GM03348 (cell line): ENCODE data around the gene FAM180A.
"Not testable (repeated sequence)": the region's sequence is repeated elsewhere in the genome, so short reads cannot be mapped to it uniquely, and the experiment has no call there.

Source experiments
- DNase-seq: peaks from one replicate; pipeline ENCODE4 v3.0.0; 2012; ENCODE audit warnings: low spot score

Gene FAM180A

DNA sequence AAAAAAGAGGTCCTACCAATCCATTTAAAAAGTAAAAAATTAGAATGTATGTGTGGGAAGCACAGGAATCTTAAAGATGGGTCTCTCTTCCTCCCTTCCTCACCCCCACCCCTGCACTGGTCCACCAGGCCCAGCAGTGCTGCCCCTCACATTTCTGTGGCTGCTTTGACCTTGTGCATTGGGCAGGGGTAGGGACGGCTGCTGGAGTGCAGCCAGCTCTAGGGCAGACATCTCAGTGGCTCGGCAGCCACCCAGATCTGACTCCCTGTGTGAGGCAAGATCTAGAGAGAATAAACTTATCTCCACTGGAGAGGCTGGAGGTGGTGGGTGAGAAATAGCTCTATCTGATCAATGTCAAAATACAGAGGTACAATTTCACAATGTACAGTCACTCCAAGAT lies 6.7 kb downstream of the FAM180A start:
- DNase-seq: no peak

GRCh38 chr7:135740889-135741288 lies 7.7 kb downstream of the FAM180A start:
- DNase-seq: no peak

DNA sequence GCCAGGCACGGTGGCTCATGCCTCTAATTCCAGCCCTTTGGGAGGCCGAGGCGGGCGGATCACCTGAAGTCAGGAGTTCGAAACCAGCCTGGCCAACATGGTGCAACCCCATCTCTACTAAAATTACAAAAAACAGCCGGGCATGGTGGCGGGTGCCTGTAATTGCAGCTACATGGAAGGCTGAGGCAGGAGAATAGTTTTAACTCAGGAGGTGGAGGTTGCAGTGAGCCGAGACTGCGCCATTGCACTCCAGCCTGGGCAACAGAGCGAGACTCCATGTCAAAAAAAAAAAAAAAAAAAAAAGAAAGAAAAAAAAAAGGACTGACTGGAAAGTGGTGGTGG lies 11.3 kb downstream of the FAM180A start:
- DNase-seq: not testable (repeated sequence)

DNA sequence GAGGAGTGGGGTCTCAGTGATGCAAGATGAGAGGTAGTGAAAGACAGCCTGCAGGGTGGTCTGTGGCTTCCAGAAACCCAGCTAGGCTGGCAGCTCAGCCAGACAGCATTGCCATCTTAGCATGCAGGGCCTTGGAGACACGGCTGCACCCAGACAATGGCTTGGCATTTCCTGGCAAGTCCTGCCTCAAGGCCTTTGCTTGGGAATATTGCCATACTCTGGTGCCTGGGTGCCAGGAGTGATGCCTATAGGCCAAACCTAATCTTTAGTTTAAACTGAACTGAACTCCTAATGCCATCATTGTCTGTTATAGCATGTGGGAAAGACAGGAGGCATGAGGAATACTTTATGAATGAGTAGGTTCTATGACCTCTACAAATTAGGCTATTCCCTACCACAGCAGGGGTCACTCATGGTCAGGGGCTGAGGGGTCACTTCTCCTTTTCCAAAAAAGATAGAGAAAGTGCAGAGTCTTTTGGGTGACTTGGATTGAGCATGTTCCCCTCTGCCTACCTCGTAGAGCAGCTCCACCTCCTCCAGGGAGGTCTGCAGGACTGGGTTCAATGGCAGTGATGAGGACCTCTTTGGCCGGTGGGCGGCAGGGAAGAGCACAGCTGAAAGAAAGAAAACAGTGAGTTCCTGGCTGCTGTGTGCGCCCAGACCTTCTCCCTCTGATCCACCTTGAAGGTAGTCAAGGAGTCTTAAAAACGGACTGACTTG lies 11.9 kb downstream of the FAM180A start:
- no peak for DNase-seq

- DNase-seq: no peak
Observed at GRCh38 chr7:135734343-135734689, 14.3 kb downstream of the FAM180A start.

DNA sequence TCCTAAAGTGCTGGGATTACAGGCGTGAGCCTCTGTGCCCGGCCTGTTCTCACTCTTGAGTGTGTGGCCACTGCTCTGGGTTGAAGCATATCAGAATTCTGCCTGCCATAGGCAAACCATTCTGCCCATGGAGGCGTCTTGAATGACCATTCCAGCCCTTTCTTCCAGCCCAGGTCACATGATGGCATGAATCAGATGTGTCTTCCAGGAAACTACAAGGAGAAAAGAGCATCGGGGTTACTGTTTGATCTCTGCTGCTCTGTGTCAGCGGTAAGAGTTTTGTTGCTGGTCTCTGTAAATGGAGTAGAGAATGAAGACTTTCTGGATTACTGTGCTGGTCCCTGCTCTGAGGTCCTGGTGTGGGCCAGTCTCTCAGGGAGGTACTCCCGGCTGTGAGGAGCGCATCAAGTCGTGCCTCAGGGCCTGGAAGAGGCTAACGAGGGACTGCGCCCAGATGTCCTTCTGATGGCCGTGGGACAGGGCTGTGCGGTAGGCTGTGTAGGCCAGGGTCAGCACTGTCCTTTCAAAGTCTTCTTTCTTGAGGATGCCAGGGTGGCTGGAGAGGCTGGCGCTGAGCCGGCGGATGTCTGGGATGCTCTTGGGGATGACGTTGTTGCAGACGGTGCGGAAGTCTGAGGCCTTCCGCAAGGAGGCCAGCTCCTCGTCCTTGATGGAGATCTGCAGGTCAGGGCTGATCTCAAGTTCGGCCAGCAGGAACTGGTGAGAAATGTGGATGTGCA lies 14.8 kb downstream of the FAM180A start:
- DNase-seq: no peak

- DNase-seq: no peak
Observed at GRCh38 chr7:135731131-135731530, 17.5 kb downstream of the FAM180A start.

- peak; percentile 65 for DNase-seq
Observed at GRCh38 chr7:135729230-135729629, 19.4 kb downstream of the FAM180A start.

GRCh38 chr7:135728136-135728669 lies 20.4 kb downstream of the FAM180A start, which contains the start of gene SLC13A4:
SLC13A4 (minus strand) TSS chr7:135728186; CDS start chr7:135727496, 690 bp downstream.
- no peak for DNase-seq

DNA sequence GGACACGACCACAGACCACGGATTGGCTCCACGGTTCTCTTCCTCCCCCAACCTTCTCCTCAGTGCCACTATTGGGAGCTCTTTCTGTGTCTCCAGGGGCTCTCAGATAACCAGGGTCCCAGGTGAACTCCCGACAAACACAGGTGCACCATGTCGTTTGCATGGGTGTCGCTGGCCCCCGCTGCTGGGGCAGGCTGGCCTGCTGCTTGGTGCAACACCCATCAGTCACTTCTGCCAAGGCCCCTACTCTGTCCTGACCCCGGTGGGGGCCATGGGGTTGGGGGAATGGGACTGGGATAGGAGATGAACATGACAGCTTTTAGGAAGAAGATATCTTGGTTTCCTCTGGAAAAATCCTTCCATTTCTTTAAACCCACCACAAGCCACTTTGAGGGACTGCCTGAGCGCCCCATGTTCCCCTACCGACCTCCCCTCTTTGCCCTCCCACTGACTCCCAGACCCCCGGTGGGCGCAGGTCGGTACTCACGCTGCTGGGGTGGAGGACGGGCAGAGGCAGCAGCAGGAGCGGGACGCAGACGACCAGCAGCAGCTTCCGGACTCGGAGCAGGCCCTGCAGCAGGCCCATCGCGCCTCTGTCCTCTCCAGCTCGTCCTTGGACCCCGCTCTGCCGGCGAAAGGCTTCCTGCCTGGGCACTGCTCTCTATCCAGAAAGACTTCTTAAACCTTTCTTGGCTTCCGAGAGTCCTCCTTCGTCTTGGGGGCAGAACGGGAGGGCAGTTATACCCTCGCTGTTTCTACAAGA lies 21.5 kb downstream of the FAM180A start:
- DNase-seq: no peak

- no peak for DNase-seq
Observed at GRCh38 chr7:135726276-135726788, 22.3 kb downstream of the FAM180A start.

DNA sequence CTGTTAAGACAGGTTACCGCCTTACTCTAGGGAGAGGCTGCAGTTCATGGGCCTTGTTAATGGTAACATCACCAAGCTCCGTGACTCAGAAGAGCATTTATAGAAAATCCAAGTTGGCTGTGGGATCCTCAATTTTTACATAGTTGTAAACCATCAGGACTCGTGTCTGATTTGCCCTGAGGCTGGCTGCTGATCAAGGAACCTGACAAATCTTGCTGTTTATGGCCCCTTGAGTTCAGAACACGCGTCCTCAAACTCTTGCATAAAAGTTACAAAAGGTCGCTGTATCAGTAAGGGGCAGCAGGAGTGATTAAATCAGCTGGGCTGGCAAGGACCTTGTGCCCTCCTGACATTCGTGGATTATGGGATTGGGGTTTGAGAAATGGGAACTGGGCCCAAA lies 25.2 kb downstream of the FAM180A start:
- DNase-seq: no peak

DNA sequence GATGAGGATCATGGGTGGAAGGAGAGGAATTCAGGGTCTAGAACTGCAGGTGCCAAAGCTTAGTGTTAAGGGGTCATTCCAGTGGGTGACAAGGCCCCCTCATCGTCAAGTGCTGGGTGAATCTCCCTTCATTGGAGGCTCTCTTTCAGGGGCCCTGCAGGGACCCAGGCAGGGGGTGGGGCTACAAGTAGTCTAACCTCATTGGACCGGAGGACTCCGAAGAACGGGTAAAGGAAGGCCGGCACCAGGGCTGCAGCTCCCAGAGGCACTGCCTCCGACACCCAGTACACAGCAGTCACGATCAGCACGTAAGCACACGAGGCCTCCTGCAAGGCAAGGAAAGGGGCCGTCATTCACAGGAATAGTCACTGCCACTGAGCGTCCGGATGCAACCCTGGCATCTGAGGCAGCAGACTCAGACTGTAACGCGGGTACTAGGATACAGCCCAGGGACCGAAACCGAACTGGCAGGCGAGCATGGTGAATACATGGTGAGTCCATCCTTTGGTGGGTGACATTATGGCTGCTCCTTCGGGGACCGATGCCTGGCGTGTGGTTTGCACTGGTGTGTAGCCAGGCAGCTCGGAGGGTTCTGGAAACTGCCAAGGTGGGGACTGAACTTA lies 27.3 kb downstream of the FAM180A start:
- no peak for DNase-seq

GRCh38 chr7:135719688-135720087 lies 28.9 kb downstream of the FAM180A start:
- no peak for DNase-seq

GRCh38 chr7:135718794-135719437 lies 29.7 kb downstream of the FAM180A start:
- DNase-seq: no peak

DNA sequence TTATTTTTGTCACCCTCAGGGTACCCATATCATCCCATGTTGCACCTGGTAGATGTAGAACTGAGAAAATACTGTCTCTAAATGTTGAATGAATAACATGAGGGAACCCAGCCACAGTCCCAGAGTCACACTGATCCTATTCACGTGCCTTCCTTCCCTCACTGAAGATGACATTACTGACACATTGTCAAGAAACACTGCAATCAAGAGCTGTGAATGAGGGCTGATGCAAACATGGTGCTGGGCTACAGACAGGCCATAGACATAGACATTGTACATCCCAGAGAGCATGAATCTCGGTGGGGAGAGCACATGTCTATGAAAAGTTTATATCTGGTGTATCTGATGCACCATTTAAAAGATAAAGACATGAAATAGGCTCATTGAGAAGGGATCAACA lies 30.4 kb downstream of the FAM180A start:
- no peak for DNase-seq

DNA sequence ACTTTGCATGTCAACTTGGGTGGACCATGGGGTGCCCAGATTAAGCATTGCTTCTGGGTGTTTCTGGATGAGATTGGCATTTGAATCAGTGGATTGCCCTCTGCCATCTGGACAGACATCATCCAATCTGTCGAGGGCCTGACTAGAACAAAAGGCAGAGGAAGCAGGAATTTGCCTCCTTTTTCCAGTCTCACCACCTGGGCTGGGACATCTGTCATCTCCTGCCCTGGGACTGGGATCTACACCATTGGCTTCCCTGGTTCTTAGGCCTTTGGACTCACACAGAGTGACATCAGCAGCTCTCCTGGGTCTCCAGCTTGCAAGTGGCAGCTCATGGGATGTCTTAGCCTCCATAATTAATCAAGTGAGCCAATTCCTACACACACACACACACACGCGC lies 30.9 kb downstream of the FAM180A start:
- no peak for DNase-seq

GRCh38 chr7:135716677-135717238 lies 31.9 kb downstream of the FAM180A start:
- peak; percentile 50 for DNase-seq

- DNase-seq: no peak
Observed at GRCh38 chr7:135715673-135716072, 32.9 kb downstream of the FAM180A start.

- no peak for DNase-seq
Observed at GRCh38 chr7:135715055-135715522, 33.5 kb downstream of the FAM180A start.

DNA sequence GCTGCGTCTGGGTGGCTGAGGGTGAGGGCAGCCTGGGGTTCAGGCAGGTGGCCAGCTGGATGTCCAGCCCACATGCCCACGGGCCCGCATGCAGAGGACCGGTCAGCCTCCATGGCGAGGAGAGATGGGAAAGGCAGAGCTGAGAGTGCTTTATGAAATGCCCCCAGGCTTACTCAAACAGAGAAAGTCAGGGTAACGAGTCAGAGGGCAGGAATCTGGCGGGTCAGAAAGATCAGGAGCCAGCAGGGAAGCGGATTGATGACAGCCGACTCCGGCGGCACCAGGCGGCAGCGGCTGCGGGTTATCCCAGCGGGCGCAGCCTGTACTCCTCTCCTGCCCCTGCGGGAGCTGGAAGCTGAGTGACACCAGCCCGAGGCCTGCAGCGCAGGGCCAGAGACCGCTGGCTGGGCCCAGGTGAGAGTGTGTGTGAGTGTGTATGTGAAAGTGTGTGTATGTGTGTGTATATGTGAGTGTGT lies 34.0 kb downstream of the FAM180A start:
- DNase-seq: peak; percentile 72
